Stimulated activated CD4-positive, alpha-beta T cell treated with anti-CD3 and anti-CD28 coated beads, Interleukin-1b, Interleukin-23, amount 100 ng/mL, for 1 hour (primary cell): ENCODE measurements around the gene VEGFD.
A peak's percentile ranks its signal among the peaks of the same experiment; 100 is the strongest.

Experiments
- DNase-seq, 2 donors: peaks; one replicate each; pipeline ENCODE4 v3.0.0-alpha.2; 2020; ENCODE audit warnings: low read depth in 2 of 2

Gene VEGFD

DNA sequence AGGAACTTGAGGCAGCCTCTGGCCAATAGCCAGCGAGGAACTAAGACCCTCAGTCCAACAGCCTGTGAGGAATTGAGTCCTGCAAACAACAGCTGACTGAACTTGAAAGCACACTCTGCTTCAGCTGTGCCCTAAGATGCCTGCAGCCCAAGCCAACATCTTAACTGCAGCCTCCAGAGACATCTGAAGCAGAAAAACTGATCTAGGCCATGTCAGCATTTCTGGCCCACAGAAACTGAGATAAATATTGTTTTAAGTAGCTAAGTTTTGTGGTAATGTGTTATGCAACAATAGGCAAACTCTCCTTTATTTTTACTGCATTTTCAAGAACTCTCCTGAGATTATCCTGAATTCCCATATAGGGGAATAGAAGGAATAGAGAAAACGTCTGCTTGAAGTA lies 24.5 kb downstream of the VEGFD start:
- no peak for DNase-seq

DNA sequence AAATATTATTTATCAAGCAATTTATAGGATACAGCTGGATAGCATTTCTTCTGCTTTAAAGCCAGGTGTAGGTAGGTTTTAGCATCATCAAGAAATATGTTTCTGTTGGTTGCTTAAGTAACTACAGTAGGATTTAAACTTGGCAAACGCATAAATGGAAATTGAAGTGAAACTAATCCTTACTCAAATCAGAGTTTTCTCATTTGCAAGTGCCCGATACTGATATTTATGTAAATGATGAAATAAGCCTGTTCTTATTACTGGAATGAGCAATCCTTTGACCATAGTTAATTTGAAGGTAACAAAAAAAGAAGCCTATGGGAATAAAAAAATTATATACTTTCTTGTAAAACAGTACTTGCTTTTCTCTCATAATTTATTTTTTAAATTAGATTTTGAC lies 25.7 kb downstream of the VEGFD start:
- no peak for DNase-seq

DNA sequence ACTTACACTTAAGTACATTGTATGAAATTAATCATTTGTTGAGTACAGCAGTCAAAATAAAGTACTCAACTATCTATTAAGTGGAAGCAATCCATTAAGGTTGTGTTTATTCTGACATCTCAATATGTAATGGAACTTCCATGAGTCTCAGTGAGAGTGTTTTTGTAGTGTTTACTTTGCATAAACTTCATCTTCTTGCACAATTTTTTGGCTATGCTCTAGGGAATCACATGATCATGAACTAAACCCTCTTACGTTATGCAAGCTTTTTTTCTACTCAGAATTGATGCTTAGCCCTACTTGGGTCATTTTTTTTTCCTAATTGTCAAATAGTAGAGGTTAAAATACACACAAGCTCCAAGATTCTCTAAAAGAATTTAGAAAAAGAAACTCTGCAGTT lies 27.8 kb downstream of the VEGFD start:
- DNase-seq: no peak

DNA sequence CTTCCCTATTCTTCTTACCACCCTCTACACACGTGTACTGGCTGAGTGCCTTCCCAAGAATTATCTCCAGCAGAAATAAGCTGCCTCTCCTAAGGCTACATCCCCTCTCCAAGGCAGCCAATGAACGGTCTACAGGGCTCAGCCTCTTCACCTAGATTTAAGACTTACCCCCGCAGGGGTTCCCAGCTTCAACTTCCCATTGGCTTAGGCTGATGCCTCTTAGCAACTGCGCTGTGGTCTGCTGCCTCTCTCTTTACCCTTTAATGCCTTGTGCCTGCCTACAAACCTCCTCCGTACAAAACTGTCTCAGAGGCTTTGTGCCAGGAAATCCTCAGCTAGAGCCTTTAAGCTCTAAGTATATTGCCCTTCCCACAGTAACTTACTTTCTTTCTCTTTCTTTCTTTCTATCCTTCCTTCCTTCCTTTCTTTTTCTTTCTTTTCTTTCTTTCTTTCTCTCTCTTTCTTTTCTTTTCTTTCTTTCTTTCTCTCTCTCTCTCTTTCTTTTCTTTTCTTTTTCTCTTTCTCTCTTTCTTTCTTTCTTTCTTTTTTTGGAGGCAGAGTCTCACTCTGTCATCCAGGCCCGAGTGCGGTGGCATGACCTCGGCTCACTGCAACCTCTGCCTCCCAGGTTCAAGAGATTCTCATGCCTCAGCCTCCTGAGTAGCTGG lies 33.8 kb downstream of the VEGFD start:
- DNase-seq: no peak

DNA sequence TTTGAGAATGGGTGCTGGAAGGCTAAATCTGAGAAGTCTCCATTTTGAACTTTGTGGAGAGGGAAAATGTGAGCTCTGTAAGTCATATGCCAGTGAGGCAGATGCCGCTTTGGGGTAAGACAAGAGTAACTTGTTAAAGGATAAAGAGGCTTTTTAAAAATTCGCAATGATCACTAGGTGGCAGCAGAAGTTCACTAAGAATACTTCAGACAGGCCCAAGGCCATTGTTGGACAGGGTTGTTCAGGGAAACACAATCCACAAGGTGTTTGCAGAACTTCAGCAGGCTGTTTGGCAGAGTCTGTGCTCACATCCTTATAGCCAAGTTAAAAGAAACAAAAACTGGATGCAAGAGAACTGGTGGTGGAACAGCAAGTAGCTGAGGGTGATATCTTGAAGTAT lies 35.2 kb downstream of the VEGFD start:
- DNase-seq: no peak

DNA sequence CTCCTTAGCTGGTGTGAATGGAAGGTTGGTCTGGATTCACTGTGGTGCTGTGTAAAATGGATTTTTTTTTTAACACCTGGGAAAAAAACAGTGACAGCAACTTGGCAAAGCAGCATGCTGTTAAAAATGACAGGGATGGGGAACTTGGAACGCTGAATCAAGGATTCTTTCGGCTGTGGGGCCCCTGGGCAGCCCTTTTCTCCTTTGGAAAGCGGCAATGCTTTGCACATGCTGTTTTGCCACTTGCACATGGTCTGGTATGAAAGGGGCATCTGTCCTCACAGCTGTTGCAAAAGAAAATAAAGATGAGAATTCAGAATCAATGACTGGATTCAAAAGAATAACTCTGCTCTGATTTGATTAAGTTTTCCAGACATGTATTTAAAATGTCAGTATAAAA lies 38.2 kb downstream of the VEGFD start:
- DNase-seq: no peak

DNA sequence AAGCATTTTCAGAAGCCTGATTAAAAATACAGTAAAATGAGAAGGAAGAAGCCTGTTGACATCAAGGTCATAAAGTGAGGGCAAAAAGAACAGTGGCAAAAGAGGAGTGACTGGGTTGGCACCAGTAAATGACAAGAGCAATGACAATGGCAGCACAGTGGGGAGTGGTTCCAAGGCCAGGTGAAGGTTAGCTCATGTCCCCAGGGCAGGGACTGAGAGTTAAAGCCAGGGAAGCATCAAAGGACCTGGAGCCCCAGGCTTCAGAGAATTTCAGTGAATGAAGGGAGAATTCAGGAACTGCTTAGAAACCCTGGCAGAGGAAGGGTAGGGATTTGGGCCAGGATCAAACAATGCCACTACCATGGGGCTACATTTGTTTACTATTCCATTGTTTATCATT lies 40.1 kb downstream of the VEGFD start:
- DNase-seq: no peak

DNA sequence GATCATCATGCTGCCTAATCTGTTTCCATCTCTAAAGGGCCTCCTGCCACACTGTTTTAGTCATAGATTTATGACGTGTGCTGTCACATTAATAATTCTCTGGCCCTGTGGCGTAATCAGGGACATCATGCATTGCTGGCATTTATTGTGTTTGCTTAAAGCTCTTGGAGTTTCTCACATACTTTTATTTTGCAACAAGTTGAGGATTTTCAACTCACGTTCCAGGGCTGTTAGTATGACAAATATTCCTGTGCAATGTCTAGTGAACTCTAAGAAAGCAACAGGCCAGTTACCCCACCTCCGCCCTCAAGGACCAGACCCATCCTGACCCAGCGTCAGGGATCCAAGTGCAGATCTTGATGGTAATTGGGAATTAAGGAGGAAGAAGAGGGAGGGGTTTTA lies 41.1 kb downstream of the VEGFD start:
- DNase-seq: no peak

DNA sequence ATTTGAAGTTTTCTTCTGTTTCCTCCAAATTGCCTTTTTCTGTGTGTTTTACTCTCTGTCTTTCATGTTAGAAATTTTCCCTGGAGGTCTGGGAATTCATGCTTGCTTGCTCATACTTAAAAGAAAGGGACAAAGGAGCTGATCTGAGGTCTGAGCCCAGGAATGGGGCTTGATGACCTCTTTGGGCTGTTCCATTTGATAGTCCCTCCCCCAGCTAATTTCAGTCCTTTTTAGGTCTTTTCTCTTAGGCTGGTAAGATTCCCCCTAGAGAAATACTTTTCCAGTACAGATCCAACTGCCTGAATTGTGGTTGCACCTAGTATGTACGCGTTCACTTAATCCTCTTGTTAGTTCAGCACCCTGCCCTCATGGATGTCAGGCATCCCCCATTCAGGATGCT lies 43.3 kb downstream of the VEGFD start:
- no peak for DNase-seq

DNA sequence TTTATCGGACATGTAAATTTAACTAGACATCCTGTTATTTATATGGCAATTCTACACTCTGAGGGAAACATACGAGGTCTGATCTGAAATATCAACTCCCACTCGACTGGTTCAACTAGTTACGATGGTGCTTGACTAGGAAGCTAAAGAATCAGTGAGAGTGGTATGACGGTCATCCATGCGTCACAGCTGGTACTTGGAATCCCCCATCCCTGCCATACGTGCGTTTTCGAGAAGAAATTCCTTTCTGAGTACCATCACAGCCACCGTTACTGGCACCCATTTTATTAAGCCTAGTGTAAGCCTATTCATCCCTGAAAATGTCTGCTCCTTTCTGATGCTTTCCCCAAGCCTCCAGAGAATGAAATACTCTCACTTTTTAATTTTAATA lies 48.2 kb downstream of the VEGFD start:
- no peak for DNase-seq

DNA sequence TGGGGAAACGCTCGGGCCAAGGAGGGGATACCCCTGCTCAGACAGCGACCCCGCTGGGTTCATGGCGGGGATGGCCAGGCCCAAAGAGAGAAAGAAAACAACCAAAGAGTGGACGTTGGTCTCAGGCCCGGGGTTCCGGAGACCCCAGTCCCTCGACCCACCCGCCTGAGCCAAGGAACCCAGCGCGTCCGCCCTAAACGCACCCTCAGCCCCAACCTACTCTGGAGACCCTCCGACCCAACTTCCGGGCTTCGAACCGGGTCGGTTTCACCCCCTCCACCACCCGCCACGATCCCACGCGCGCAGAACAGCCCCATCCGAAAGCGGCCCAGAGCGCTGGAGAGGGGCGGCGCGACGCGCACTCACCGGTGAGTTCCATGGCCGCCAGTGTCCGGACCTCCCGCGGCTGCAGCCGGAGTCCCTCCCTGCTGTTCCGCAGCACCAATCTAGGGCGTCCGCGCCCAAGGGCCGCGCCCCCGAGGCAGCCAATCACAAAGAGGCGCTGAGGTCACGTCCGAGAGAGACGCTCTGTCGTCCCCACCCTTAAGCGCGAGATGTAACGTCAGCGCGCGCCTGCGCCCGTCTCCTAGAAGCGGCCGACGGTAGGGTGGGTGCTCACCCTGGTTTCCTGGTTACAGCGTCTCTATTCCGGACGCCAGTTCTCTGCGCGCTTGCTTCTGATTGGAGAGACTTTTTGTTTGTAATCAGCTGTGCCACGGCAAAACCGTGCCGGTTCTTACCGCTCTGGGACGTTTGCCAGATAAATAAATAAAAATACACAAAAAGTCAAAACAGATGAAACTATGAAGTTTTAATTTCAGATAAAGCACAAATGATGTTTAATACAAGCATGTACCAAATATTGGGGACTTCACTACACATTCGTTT lies 48.8 kb downstream of the VEGFD start, which contains the start of gene PIGA:
PIGA (minus strand) TSS at position 389 of the 888 bp plus-strand sequence. CDS start 3,593 bp downstream, outside the sequence.
- DNase-seq: peak; percentile 59 to 69

DNA sequence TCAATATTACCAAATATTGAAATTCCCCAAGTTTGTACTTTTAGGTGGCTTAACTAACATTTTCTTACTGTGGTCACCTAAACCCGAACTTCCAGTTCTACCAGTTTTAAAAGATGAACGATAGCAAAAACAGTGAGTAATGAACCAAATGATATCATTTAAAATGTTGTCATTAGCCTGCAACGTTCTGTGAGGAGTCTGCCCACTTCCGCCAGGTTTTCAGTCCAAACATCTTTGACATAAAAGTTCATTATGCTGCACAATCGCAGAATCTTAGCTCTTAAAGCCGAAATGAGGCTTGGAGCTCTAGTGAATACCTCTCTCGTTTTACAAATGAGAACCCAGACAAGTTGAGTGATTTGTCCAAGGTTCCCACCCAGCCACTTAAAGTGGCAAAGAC lies 49.7 kb downstream of the VEGFD start:
- DNase-seq: no peak

DNA sequence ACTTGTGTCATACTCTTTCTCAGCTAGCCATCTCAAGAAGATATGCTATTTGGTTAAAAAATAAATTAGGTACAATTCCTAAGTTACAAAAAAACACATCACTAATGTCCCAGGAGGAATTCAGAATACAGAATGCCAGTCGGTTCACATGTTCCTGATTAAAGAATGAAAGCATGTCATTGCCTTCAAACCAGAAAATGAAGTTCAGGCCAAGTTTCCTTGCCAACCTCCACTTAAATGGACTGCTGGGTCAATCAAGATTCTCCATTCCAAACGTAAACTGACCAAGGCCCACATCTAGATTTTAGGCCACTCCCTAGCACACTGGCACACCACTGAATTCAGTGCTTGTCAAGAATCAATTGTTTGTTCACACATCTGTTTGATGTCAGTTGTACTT lies 55.4 kb downstream of the VEGFD start:
- no peak for DNase-seq

DNA sequence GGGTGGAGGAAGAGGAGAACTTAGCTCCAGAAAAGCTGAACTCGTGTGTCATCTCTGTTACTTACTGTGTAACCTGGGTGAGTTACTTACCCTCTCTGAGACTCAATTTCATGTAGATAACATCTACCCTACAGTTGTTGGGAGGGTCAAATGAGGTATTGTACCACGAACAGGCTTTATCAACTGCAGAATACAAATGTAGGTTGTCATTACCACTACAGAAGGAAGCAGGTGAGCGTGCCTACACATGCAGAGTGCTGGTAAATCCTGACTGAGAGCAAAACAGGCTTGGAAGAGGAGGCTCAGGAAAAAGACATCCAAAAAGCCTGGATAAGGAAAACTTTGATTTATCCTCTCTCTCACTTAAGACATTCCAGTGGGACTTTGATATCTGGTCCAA lies 56.1 kb downstream of the VEGFD start:
- DNase-seq: no peak

DNA sequence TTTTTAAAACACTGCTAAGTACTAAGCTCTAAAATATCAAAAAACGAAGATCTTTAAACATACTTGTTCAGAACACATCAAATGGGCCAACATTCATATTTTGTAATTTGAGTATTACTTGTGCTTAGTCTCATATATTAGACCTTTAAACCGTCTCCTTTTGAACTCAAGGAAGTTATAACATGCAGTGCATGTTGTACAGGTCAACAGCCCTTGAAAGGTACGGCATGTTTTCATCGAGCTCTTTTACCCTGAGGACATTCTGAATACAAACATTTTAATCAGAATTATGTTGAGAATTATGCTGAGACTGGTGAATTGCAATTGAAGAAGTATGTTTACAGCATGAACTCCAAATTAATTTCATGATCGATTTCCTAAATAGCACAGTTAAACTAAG lies 61.7 kb downstream of the VEGFD start:
- DNase-seq: no peak

DNA sequence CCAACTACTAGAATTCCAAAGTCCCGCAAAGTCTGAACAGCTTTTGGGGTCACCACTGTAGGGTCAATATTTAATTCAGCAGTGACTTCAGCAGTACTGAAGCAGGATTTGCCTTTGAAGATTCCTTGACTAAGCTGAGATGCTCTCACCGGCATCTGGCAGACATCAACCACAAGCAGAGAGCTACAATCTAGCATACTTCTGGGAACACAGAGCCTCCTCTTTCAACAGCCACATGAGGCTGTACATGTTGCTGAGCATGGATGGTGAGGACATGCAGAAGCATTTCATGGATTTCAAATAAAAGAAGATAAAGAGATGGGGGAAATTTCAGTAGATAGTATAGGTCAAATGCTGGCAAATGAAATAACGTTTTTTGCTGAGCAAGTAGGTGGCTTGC lies 62.1 kb downstream of the VEGFD start:
- no peak for DNase-seq

DNA sequence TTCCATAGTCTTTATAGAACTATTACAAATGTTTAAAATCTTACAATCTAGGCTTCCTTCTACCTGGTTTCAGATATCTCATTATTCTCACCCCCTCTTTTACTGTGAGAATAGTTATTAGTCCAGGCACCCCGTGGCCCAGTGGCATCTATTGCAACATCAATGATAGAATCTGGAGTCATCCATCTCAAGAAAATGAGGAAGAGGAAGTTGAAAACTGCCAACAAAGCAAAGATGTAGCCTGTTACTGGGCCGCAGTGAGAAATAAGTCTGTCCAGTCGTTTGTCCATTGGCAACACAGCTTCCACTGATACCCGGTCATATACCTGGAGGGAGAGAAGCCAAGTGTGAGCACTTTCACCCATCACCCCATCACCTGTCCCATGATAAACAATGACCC lies 62.8 kb downstream of the VEGFD start:
- DNase-seq: no peak

DNA sequence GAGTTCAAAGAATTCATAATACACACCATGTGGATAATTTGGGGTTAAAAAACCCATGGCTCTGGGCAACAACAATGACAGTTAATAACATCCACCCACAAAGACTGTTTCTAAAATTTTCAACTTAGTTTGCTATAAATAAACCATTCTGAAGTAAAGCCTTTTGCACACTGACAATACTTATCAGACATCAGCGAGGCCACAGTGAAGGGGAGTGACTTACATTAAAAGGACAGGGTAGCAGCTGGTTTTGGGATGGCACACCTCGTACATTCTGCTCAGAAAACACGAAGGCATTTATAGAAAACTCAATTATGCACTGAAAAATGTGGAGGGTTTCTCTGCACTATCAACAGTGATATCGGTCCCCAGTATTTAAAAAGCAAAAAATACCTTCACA lies 63.9 kb downstream of the VEGFD start:
- no peak for DNase-seq

DNA sequence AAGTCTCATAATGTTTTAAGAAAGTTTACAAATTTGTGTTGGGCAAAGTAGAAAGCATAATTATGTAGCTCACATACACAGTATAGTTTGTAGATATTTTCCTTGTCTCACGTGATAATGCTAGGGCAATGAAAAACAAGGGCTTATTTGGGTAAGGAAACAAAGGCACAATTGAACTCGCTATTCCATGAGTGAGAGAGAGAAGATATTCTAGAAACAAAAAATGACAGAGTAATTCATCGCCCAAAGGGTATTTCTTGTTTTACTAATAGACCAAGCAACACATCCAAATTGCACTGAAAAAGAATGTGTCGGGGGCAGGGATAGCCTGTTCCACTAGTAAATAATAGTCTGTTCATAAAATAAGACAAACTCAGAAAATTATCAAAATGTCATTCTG lies 65.1 kb downstream of the VEGFD start:
- no peak for DNase-seq

DNA sequence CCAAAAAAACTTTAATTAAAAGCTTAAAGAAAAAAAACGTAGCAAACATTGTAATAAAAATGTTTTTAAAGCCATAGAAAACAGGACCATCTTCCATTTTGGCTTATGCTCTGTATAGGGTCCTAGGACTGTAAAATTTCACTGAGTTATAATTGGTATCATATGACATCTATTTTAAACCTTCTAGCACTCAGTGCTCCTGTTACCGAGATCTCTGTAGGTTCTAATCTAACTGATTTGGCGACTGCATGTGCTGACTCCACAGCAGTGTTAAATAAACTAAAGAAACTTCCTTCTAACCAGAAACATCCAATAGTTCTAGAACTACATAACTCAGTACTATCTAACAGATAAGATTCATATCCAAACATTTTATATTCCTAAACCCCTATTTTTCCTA lies 68.7 kb downstream of the VEGFD start, which contains the start of gene ASB11:
ASB11 (minus strand) TSS at position 132 of the 400 bp plus-strand sequence; CDS start at position 97, 35 bp downstream.
- no peak for DNase-seq

DNA sequence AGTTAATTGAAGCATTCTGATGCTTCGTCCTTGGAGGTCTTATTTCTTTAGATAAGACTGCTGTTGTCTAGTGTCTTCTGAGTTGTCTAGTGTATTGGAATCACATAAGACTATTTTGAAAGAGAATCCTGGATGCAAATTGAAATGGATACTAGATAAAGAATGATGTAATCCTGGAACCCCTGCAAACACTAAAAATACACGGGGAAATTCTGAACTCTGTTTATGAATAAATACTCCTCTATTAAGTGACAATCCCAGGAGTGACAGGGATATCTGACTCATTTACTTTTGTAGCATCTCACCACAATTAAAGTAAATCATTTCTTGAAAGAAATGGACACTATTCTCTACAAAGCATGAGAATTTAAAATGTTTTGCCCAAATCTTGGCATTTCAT lies 69.7 kb downstream of the VEGFD start:
- DNase-seq: no peak

DNA sequence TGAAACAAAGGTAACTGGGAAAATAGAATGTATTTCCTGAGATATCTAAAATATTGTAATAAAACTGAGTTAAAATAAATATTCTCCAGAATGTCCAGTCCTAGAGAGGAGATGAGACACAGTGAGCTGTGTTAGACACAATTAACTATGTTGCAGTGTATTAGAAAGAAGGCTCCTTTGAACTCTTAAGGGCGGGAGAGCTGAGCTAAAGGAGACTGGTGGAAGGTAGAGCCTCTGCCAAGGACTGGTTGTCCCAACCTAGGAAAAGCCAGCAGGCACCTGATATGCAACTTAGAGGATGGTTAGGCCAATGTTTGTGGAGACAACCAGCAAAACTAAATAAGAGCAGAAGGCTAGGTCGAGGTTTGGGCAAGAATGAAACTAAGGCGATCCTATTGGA lies 73.1 kb downstream of the VEGFD start:
- no peak for DNase-seq

DNA sequence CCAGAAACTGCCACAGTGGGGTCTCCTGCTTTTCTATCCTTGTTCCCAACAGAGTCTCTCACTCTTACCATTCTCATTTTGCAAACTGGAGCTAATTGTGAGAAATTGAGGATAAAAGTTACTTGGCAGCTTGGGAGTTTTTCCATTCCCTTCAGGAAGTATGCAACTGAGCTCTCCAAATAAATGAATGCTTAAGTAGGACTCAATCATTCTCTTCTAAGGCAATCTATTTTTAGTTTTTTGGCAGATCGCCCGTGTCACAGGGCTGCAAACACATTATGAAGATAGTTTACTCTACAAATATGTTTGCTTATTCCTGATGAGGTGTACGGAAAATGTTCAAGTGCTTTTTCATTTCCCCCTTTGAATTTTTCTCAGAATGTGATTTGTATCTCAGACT lies 74.1 kb downstream of the VEGFD start:
- DNase-seq: no peak
